GM12892 (cell line): ENCODE data around the gene RANBP6.

Source experiments
- POLR2A ChIP-seq: IDR thresholded peaks from 2 replicates; pipeline ENCODE4 v1.6.1; 2011; ENCODE audit warnings: low read depth, low read length, control low read depth
- POLR2AphosphoS5 ChIP-seq: IDR thresholded peaks from 2 replicates; pipeline ENCODE4 v1.6.1; 2011; ENCODE audit warnings: low read depth, low read length, control low read depth
- TAF1 ChIP-seq: IDR thresholded peaks from 2 replicates; pipeline ENCODE4 v1.6.1; 2011; ENCODE audit warnings: low read depth, mild to moderate bottlenecking, control low read depth, low read length, borderline replicate concordance

GRCh38 chr9:6047020-6047419 lies 31.6 kb upstream of the RANBP6 start:
- no peak for TF ChIP-seq POLR2A
- no peak for TF ChIP-seq TAF1
- no peak for TF ChIP-seq POLR2AphosphoS5
